Measurements from ENCODE around the gene FOXP1.

Gene FOXP1

GRCh38 chr3:71189480-71189879 is 394.0 kb downstream of the FOXP1 start:
- peaks cover 26% of the 10 kb centered on the region for H3K4me1 Mint-ChIP-seq
- no peaks in the 10 kb centered on the region for H3K27me3 Mint-ChIP-seq
- H3K27ac Mint-ChIP-seq (ENCODE audit: low read depth): no peak overlapping the region
- no peak for ATAC-seq (replicated peaks; ENCODE audit: extremely low read depth, poor library complexity, severe bottlenecking)
- no peaks in the 10 kb centered on the region for H3K9me3 Mint-ChIP-seq
- H3K36me3 Mint-ChIP-seq (ENCODE audit: insufficient read depth): peaks cover 3% of the 10 kb centered on the region
- no peak overlapping the region for H3K4me3 Mint-ChIP-seq
- DNase-seq (ENCODE audit: low spot score in 2 of 2): no peak

GRCh38 chr3:71187715-71188114 is 395.8 kb downstream of the FOXP1 start:
- ATAC-seq (replicated peaks; ENCODE audit: extremely low read depth, poor library complexity, severe bottlenecking) (no peak), DNase-seq (ENCODE audit: low spot score in 2 of 2) (no peak)
- no peaks in the 10 kb centered on the region for H3K27me3 Mint-ChIP-seq
- H3K9me3 Mint-ChIP-seq: no peaks in the 10 kb centered on the region
- peaks cover 3% of the 10 kb centered on the region for H3K36me3 Mint-ChIP-seq (ENCODE audit: insufficient read depth)
- no peak overlapping the region for H3K4me3 Mint-ChIP-seq
- peaks cover 15% of the 10 kb centered on the region for H3K4me1 Mint-ChIP-seq
- H3K27ac Mint-ChIP-seq (ENCODE audit: low read depth): no peak overlapping the region

- no peaks in the 10 kb centered on the region for H3K9me3 Mint-ChIP-seq
- DNase-seq (ENCODE audit: low spot score in 2 of 2) (no peak), ATAC-seq (replicated peaks; ENCODE audit: extremely low read depth, poor library complexity, severe bottlenecking) (no peak)
- H3K4me3 Mint-ChIP-seq: no peak overlapping the region
- H3K27me3 Mint-ChIP-seq: no peaks in the 10 kb centered on the region
- H3K36me3 Mint-ChIP-seq (ENCODE audit: insufficient read depth): peaks cover 3% of the 10 kb centered on the region
- no peak overlapping the region for H3K27ac Mint-ChIP-seq (ENCODE audit: low read depth)
- peaks cover 15% of the 10 kb centered on the region for H3K4me1 Mint-ChIP-seq
Measured at GRCh38 chr3:71186801-71187200, 396.7 kb downstream of the FOXP1 start.

- Mint-ChIP-seq H3K4me1 (peaks cover 15% of the 10 kb centered on the region), H3K27ac (ENCODE audit: low read depth) (peak overlapping the region; percentile 7), H3K4me3 (no peak overlapping the region), H3K36me3 (ENCODE audit: insufficient read depth) (peaks cover 5% of the 10 kb centered on the region), H3K27me3 (no peaks in the 10 kb centered on the region), H3K9me3 (no peaks in the 10 kb centered on the region)
- peak; percentile 76 for ATAC-seq (replicated peaks; ENCODE audit: extremely low read depth, poor library complexity, severe bottlenecking)
- no peak for DNase-seq (ENCODE audit: low spot score in 2 of 2)
Measured at GRCh38 chr3:71185733-71186455, 397.6 kb downstream of the FOXP1 start.

- Mint-ChIP-seq H3K36me3 (ENCODE audit: insufficient read depth) (peaks cover 7% of the 10 kb centered on the region), H3K27ac (ENCODE audit: low read depth) (no peak overlapping the region), H3K27me3 (no peaks in the 10 kb centered on the region)
Measured at GRCh38 chr3:71184252-71184651, 399.3 kb downstream of the FOXP1 start.

GRCh38 chr3:71183549-71183948 is 400.0 kb downstream of the FOXP1 start:
- Mint-ChIP-seq H3K9me3 (no peaks in the 10 kb centered on the region), H3K4me3 (no peak overlapping the region), H3K27ac (ENCODE audit: low read depth) (no peak overlapping the region), H3K4me1 (no peaks in the 10 kb centered on the region), H3K27me3 (no peaks in the 10 kb centered on the region), H3K36me3 (ENCODE audit: insufficient read depth) (peaks cover 7% of the 10 kb centered on the region)
- ATAC-seq (replicated peaks; ENCODE audit: extremely low read depth, poor library complexity, severe bottlenecking) (no peak), DNase-seq (ENCODE audit: low spot score in 2 of 2) (no peak)

More at GRCh38 chr3:71184252-71184651, 399.3 kb downstream of the FOXP1 start:
- Mint-ChIP-seq H3K4me3 (no peak overlapping the region), H3K9me3 (no peaks in the 10 kb centered on the region), H3K4me1 (peaks cover 5% of the 10 kb centered on the region)
- no peak for DNase-seq (ENCODE audit: low spot score in 2 of 2)
- ATAC-seq (replicated peaks; ENCODE audit: extremely low read depth, poor library complexity, severe bottlenecking): no peak

DNA sequence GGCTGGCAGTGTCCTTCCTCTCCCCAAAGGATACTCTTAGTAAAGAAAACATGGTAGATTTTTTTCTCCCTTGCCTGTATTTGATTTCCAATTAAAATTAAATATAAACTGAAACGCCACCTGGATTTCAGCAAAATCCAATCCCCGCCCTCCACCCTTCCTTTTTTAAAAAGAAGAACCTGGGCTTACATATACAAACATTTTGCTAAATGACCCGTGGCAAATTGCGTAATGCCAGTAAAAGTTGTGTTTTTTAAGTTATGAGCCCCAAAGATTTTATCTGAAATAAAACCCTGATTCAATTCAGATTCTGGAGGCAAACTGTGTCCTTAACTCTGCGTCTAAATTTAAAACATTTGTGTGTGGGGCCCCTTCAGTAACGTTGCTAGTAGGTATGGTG is 403.0 kb downstream of the FOXP1 start:
- Mint-ChIP-seq H3K27ac (ENCODE audit: low read depth) (no peak overlapping the region), H3K36me3 (ENCODE audit: insufficient read depth) (peaks cover 14% of the 10 kb centered on the region), H3K9me3 (no peaks in the 10 kb centered on the region), H3K27me3 (no peaks in the 10 kb centered on the region), H3K4me3 (no peak overlapping the region), H3K4me1 (no peaks in the 10 kb centered on the region)
- DNase-seq (ENCODE audit: low spot score in 2 of 2) (no peak), ATAC-seq (replicated peaks; ENCODE audit: extremely low read depth, poor library complexity, severe bottlenecking) (no peak)

GRCh38 chr3:71177375-71177774 is 406.2 kb downstream of the FOXP1 start:
- no peak overlapping the region for H3K27ac Mint-ChIP-seq (ENCODE audit: low read depth)
- no peak overlapping the region for H3K4me3 Mint-ChIP-seq
- no peaks in the 10 kb centered on the region for H3K4me1 Mint-ChIP-seq
- H3K9me3 Mint-ChIP-seq: no peaks in the 10 kb centered on the region
- no peak for ATAC-seq (replicated peaks; ENCODE audit: extremely low read depth, poor library complexity, severe bottlenecking)
- H3K36me3 Mint-ChIP-seq (ENCODE audit: insufficient read depth): peaks cover 13% of the 10 kb centered on the region
- no peaks in the 10 kb centered on the region for H3K27me3 Mint-ChIP-seq
- no peak for DNase-seq (ENCODE audit: low spot score in 2 of 2)

DNA sequence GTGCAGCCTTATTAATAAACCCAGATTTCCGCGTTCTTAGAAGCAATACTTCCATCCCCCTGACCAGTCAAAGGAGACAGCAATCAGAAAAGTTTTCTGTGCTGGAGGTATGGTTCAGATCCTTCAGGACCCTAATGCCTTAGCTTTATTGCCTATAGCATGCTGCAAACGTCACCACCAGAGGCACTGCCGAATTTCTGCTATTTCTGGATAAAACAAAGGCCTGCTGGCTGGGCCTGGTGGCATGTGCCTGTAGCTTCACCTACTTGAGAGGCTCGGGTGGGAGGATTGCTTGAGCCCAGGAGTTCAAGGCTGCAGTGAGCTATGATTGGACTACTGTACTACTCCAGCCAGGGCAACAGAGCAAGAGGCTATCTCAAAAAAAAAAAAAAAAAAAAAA is 407.2 kb downstream of the FOXP1 start:
- Mint-ChIP-seq H3K9me3 (no peaks in the 10 kb centered on the region), H3K36me3 (ENCODE audit: insufficient read depth) (peaks cover 12% of the 10 kb centered on the region), H3K27ac (ENCODE audit: low read depth) (no peak overlapping the region), H3K4me1 (no peaks in the 10 kb centered on the region), H3K4me3 (no peak overlapping the region), H3K27me3 (no peaks in the 10 kb centered on the region)
- DNase-seq (ENCODE audit: low spot score in 2 of 2) (no peak), ATAC-seq (replicated peaks; ENCODE audit: extremely low read depth, poor library complexity, severe bottlenecking) (no peak)

GRCh38 chr3:71175691-71176365 is 407.7 kb downstream of the FOXP1 start:
- H3K36me3 Mint-ChIP-seq (ENCODE audit: insufficient read depth): peaks cover 12% of the 10 kb centered on the region
- no peak overlapping the region for H3K4me3 Mint-ChIP-seq
- no peak overlapping the region for H3K27ac Mint-ChIP-seq (ENCODE audit: low read depth)
- no peaks in the 10 kb centered on the region for H3K27me3 Mint-ChIP-seq
- no peaks in the 10 kb centered on the region for H3K4me1 Mint-ChIP-seq
- ATAC-seq (replicated peaks; ENCODE audit: extremely low read depth, poor library complexity, severe bottlenecking): no peak
- DNase-seq (ENCODE audit: low spot score in 2 of 2): no peak
- no peaks in the 10 kb centered on the region for H3K9me3 Mint-ChIP-seq

DNA sequence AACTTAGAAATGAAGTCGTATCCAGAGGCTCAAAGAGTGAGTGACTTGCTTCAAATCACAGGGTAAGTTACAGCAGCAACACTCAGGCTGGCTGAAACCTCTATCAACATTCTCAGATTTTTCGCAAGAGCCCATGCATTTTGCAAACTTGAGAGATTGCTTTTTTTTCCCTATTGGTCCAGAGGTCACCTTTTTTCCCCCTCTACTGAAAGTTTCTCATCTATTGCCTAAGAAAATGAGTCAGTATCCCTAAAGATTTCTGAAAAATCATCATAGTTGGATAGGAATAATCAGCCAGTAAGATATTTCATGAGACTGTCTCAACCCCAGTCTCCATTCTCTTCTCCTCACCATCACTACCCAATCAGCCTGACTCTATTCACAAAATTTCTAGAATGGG is 410.6 kb downstream of the FOXP1 start:
- H3K27me3 Mint-ChIP-seq: no peaks in the 10 kb centered on the region
- no peaks in the 10 kb centered on the region for H3K4me1 Mint-ChIP-seq
- no peak overlapping the region for H3K27ac Mint-ChIP-seq (ENCODE audit: low read depth)
- ATAC-seq (replicated peaks; ENCODE audit: extremely low read depth, poor library complexity, severe bottlenecking) (no peak), DNase-seq (ENCODE audit: low spot score in 2 of 2) (no peak)
- no peaks in the 10 kb centered on the region for H3K9me3 Mint-ChIP-seq
- peaks cover 11% of the 10 kb centered on the region for H3K36me3 Mint-ChIP-seq (ENCODE audit: insufficient read depth)
- H3K4me3 Mint-ChIP-seq: no peak overlapping the region

GRCh38 chr3:71172189-71172588 is 411.3 kb downstream of the FOXP1 start:
- H3K27me3 Mint-ChIP-seq: no peaks in the 10 kb centered on the region
- H3K27ac Mint-ChIP-seq (ENCODE audit: low read depth): no peak overlapping the region
- no peaks in the 10 kb centered on the region for H3K4me1 Mint-ChIP-seq
- no peaks in the 10 kb centered on the region for H3K9me3 Mint-ChIP-seq
- peaks cover 10% of the 10 kb centered on the region for H3K36me3 Mint-ChIP-seq (ENCODE audit: insufficient read depth)
- H3K4me3 Mint-ChIP-seq: no peak overlapping the region
- ATAC-seq (replicated peaks; ENCODE audit: extremely low read depth, poor library complexity, severe bottlenecking) (no peak), DNase-seq (ENCODE audit: low spot score in 2 of 2) (no peak)

DNA sequence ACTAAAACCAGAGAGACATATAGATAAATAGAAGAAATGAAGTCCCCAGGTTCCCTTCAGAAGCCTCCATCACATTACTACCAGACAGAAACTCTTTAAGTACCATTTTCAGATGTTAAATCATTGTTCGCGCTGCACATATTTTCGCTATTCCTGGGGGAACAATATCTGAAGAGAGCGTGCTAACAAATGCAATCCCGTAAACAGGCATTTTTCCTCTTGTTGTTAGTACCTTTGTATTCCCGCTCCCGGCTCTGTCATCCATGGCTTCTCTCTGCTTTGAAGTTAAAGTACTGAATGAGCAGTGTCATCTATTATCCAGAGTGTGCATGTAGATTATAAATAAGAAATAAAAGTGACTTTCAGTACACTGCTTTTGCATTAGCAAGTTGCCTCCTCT is 412.3 kb downstream of the FOXP1 start:
- DNase-seq (ENCODE audit: low spot score in 2 of 2): no peak
- ATAC-seq (replicated peaks; ENCODE audit: extremely low read depth, poor library complexity, severe bottlenecking): no peak
- H3K4me1 Mint-ChIP-seq: no peaks in the 10 kb centered on the region
- H3K9me3 Mint-ChIP-seq: no peaks in the 10 kb centered on the region
- H3K27me3 Mint-ChIP-seq: no peaks in the 10 kb centered on the region
- H3K36me3 Mint-ChIP-seq (ENCODE audit: insufficient read depth): peaks cover 8% of the 10 kb centered on the region
- H3K4me3 Mint-ChIP-seq: no peak overlapping the region
- no peak overlapping the region for H3K27ac Mint-ChIP-seq (ENCODE audit: low read depth)

Data from central memory CD8-positive, alpha-beta T cell (primary cell).